ENCODE results near the gene FRS3.

- no peak for TF ChIP-seq EZH2 (IDR thresholded peaks at IDR 0.05; ENCODE audit: low read length, unreplicated experiment)
- no peak for TF ChIP-seq CTCF (conservative IDR thresholded peaks at IDR 0.05; ENCODE audit: low read depth, low read length)
- TF ChIP-seq EZH2phosphoT487 (IDR thresholded peaks at IDR 0.05; ENCODE audit: borderline replicate concordance, low read length), result no peak
These were observed 38.8 kb upstream of the FRS3 start for GRCh38 chr6:41818271-41819054.

Measured in PC-3 (cell line).